Stimulated activated CD8-positive, alpha-beta memory T cell treated with anti-CD3 and anti-CD28 coated beads, Interleukin-15, amount 100 ng/mL, for 48 hours (primary cell): ENCODE data around the gene IGFBP2.

Experiments used
- DNase-seq, 2 donors: peaks; one replicate each; pipeline ENCODE4 v3.0.0-alpha.2; 2020; ENCODE audit warnings: low read depth in 2 of 2

Gene IGFBP2

GRCh38 chr2:216683846-216684245, 50.6 kb downstream of the IGFBP2 start:
- DNase-seq, result no peak

- DNase-seq, result no peak
Observed at GRCh38 chr2:216685327-216685875, 52.2 kb downstream of the IGFBP2 start.

GRCh38 chr2:216687111-216687510, 53.9 kb downstream of the IGFBP2 start:
- DNase-seq, result no peak

- no peak for DNase-seq
Observed at GRCh38 chr2:216687646-216688045, 54.4 kb downstream of the IGFBP2 start.

- DNase-seq, result no peak
Observed at GRCh38 chr2:216688731-216689340, 55.6 kb downstream of the IGFBP2 start.

- DNase-seq, result no peak
Observed at GRCh38 chr2:216689397-216689796, 56.2 kb downstream of the IGFBP2 start.

- DNase-seq, result no peak
Observed at GRCh38 chr2:216690456-216690852, 57.2 kb downstream of the IGFBP2 start.

GRCh38 chr2:216690853-216691741, 57.9 kb downstream of the IGFBP2 start:
- no peak for DNase-seq

- DNase-seq, result peak; percentile 63 to 72
Observed at GRCh38 chr2:216692636-216693413, 59.6 kb downstream of the IGFBP2 start.

GRCh38 chr2:216693414-216694080, 60.3 kb downstream of the IGFBP2 start:
- no peak for DNase-seq

- peak in 1 of 2 donors; percentile 21 for DNase-seq
Observed at GRCh38 chr2:216694082-216694825, 61.0 kb downstream of the IGFBP2 start.

GRCh38 chr2:216694826-216695217, 61.6 kb downstream of the IGFBP2 start:
- DNase-seq, result no peak

- DNase-seq, result no peak
Observed at GRCh38 chr2:216695401-216695821, 62.2 kb downstream of the IGFBP2 start, which contains the start of gene IGFBP5. TSS of gene IGFBP5 (minus strand) at chr2:216695549. CDS start at chr2:216694775, 774 bp downstream.

- no peak for DNase-seq
Observed at GRCh38 chr2:216696321-216696720, 63.1 kb downstream of the IGFBP2 start.

GRCh38 chr2:216696751-216697560, 63.7 kb downstream of the IGFBP2 start:
- DNase-seq, result no peak

- DNase-seq, result no peak
Observed at GRCh38 chr2:216698293-216698692, 65.1 kb downstream of the IGFBP2 start.

GRCh38 chr2:216698895-216699294, 65.7 kb downstream of the IGFBP2 start:
- no peak for DNase-seq

GRCh38 chr2:216700088-216700567, 66.9 kb downstream of the IGFBP2 start:
- no peak for DNase-seq

- DNase-seq, result no peak
Observed at GRCh38 chr2:216700781-216701180, 67.6 kb downstream of the IGFBP2 start.

- no peak for DNase-seq
Observed at GRCh38 chr2:216701544-216701943, 68.3 kb downstream of the IGFBP2 start.
